ENCODE data around the gene SFTPD.
"Not testable (repeated sequence)": the region's sequence is repeated elsewhere in the genome, so short reads cannot be mapped to it uniquely, and the experiment has no call there.

The SFTPD gene

GRCh38 chr10:79925614-79926013, 23.3 kb downstream of the SFTPD start:
- no peak for DNase-seq (ENCODE audit: low read depth)

GRCh38 chr10:79923669-79924068, 25.2 kb downstream of the SFTPD start:
- no peak for DNase-seq (ENCODE audit: low read depth)

- no peak for DNase-seq (ENCODE audit: low read depth)
Observed at GRCh38 chr10:79923145-79923544, 25.8 kb downstream of the SFTPD start.

- not testable (repeated sequence) for DNase-seq (ENCODE audit: low read depth)
Observed at GRCh38 chr10:79922011-79922412, 26.9 kb downstream of the SFTPD start.

DNA sequence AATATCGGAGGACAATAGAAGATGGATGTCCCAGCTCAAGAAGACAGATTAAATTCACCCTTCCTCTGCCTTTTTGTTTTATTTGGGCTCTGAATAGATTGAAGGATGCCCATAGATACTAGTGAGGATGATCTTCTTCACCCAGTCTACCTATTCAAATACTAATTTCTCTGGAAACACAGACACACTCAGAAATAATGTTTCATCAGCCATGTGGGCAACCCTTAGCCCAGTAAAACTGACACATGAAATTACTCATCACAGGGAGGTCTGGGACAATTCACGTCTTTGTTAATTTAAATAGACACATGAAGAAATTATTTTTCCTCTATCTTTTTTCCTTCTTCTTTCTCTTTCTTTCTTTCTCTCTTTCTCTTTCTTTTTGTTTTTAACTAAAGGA, 33.1 kb downstream of the SFTPD start:
- not testable (repeated sequence) for DNase-seq (ENCODE audit: low read depth)

DNA sequence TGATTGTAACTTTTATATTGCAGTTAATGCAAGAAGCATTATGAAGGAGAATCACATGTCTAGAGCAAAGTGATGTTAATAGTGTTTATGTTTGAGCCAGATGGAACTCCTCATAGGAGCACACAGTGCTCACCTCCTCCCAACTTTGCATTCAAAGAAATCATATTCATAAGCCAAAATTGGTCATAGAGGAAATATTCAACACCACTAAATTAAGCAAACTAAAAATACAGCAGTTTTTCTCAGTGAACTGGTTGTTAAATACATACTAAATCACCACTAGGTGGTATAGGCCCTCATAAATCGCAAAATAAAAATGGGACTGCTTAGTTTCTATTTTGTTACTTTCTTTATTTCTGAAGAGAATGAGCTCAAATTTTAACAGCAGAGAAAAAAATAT, 34.4 kb downstream of the SFTPD start:
- not testable (repeated sequence) for DNase-seq (ENCODE audit: low read depth)

GRCh38 chr10:79910836-79911235, 38.1 kb downstream of the SFTPD start:
- no peak for DNase-seq (ENCODE audit: low read depth)

- no peak for DNase-seq (ENCODE audit: low read depth)
Observed at GRCh38 chr10:79910344-79910743, 38.6 kb downstream of the SFTPD start.

DNA sequence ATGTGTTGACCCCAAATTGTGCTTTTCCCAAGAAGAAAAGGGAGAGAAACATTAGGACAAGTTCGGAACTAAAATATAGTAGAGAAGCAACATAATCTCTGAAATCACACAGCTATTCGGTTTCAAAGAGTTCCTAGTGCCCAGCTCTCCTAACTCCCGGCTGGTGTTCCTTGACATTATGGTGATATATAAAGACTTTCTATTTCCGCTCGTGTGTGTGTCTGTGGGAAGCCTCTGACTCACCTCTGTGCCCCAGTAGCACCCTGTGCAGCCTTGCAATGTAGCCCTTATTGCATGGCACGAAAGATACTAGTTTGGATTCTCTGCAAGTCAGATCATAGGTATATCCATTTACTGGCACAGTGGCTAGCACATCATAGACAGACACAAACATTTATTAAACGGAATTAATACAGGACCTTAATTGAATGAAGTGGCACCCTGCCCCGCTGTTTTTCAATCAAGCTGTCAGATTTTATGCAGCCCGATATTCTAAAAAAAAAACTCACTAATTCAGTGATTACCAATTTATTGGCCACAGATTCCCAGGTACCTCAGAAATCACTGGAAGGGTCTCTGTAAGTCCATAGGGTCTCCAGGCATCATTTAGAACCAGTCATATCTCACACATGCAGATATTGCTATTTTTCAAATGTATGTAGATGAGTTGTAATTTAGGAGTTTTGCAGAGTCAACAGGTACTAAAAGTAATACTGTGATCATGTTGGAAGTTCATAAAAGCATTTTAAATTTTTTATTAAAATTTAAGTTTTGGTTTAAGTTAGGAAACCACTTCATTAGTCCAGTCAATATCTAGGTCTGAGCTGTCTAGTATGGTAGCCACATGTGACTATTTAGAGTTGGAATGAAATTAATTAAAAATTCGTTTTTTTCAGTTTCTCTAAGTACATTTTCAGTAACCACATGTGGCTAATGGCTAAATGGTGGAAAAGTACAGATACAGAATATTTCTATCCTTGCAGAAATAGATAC, 43.3 kb downstream of the SFTPD start:
- no peak for DNase-seq (ENCODE audit: low read depth)

DNA sequence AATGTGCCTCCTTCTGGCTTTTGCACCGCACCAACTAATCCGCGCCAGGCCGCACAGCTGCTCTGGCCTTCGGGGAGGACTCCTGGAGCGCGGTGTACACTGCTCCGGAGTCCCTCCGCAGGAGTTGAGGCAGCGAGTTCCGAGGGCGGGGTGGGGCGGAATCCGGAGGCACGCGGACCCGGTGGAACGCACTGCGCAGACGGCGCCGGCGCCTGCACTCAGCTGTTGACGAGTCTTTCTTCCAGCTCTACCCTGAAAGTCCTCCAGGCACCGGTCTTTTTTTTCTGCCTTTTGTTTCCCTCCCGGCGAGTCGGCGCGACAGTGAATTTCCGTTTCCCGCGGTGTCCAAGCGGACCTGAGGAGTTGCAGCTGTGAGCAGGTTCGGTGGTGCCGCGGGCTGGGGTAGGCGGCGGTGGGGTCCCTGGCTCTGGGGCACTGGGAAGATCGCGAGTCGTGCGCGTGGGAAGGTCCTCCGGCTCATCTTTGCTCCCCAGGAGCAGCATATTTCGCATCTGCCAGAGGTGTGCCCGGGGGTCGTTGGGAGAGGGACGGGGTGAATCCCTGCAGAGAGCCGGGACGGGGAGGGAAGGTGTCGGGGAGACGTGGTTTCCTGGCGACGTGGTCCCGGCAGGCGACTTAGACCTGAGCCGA, 44.1 kb downstream of the SFTPD start:
- DNase-seq (ENCODE audit: low read depth): no peak

DNA sequence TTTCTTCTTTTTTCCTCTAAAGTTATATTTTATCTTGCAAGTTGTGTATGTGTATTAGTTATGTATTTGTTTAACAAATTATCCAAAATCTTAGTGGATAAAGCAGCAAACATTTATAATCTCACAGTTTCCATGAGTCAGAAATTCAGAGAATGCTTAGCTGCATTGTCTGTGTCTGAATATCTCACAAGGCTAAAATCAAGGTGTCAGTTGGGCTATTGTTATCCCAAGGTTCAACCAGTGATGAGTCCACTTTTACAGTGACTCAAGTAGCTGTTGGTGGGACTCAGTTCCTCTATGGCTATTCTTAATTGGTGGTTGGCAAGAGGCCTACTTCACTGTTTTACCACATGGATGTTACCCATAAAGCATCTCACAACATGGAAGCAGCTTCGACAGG, 47.3 kb downstream of the SFTPD start:
- DNase-seq (ENCODE audit: low read depth): not testable (repeated sequence)

- DNase-seq (ENCODE audit: low read depth): no peak
Observed at GRCh38 chr10:79898597-79899325, 50.1 kb downstream of the SFTPD start.

DNA sequence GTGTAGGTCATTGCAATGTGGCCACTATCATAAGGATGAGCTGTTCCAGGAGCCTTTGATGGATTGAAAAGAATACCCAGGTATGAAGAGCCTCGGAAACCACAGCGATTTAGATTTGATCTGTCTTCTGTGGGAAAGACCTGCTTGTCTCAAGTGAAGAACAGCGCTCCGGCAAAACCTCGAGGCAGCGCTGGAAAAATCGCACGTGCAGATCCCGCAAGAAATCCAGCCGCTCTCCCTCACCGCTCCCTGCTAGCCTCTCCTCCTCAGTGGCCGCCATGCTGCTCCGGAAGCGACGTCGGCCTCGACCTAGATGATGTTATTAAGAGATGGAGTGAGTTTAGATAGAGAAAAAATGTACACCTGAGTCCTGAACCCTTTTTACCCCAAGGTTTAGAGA, 56.0 kb downstream of the SFTPD start:
- not testable (repeated sequence) for DNase-seq (ENCODE audit: low read depth)

GRCh38 chr10:79890469-79890868, 58.4 kb downstream of the SFTPD start:
- DNase-seq (ENCODE audit: low read depth): no peak

GRCh38 chr10:79888984-79889383, 59.9 kb downstream of the SFTPD start:
- not testable (repeated sequence) for DNase-seq (ENCODE audit: low read depth)
